ENCODE results near the gene CNTN1. TPM values are rescaled to one million over a fixed set of nuclear protein-coding genes. Genes with fewer than 3 reads are reported as not detected.

Gene CNTN1
- total and polyA plus RNA-seq, 12 donors = 0.07 to 0.90 (median 0.21) TPM; not detected in 1

GRCh38 chr12:40645361-40645760 lies 46.9 kb upstream of the CNTN1 start:
- TF ChIP-seq, protein P1, sequence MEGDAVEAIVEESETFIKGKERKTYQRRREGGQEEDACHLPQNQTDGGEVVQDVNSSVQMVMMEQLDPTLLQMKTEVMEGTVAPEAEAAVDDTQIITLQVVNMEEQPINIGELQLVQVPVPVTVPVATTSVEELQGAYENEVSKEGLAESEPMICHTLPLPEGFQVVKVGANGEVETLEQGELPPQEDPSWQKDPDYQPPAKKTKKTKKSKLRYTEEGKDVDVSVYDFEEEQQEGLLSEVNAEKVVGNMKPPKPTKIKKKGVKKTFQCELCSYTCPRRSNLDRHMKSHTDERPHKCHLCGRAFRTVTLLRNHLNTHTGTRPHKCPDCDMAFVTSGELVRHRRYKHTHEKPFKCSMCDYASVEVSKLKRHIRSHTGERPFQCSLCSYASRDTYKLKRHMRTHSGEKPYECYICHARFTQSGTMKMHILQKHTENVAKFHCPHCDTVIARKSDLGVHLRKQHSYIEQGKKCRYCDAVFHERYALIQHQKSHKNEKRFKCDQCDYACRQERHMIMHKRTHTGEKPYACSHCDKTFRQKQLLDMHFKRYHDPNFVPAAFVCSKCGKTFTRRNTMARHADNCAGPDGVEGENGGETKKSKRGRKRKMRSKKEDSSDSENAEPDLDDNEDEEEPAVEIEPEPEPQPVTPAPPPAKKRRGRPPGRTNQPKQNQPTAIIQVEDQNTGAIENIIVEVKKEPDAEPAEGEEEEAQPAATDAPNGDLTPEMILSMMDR (IDR thresholded peaks at IDR 0.05) = no peak
- WGBS, 2 donors = 72 to 75% methylated on average over 3 of the region's 3 CpGs
- Histone ChIP-seq H3K27ac (no peak overlapping the region), H3K36me3 (no peaks in the 10 kb centered on the region), H3K4me3 (no peak overlapping the region), H3K4me1 (no peaks in the 10 kb centered on the region), H3K27me3 (no peaks in the 10 kb centered on the region), H3K9me3 (peaks cover 0 to 29% (median 0%) of the 10 kb centered on the region in 11 donors)
- DNase-seq (no peak), ATAC-seq (no peak)
- intact Hi-C loops (cut with DNase I) = no loop called here

- Histone ChIP-seq H3K36me3 (no peaks in the 10 kb centered on the region), H3K4me3 (no peak overlapping the region), H3K27me3 (no peaks in the 10 kb centered on the region), H3K9me3 (peaks cover 0 to 27% (median 0%) of the 10 kb centered on the region in 11 donors), H3K27ac (no peak overlapping the region), H3K4me1 (no peaks in the 10 kb centered on the region)
- intact Hi-C loops (cut with DNase I) = no loop called here
- WGBS, 2 donors = 48 to 66% methylated on average over 1 of the region's 1 CpG
- DNase-seq = no peak
- TF ChIP-seq, protein P1 (IDR thresholded peaks at IDR 0.05) = no peak
- ATAC-seq = no peak
Measured at GRCh38 chr12:40646456-40646855, 45.8 kb upstream of the CNTN1 start.

DNA sequence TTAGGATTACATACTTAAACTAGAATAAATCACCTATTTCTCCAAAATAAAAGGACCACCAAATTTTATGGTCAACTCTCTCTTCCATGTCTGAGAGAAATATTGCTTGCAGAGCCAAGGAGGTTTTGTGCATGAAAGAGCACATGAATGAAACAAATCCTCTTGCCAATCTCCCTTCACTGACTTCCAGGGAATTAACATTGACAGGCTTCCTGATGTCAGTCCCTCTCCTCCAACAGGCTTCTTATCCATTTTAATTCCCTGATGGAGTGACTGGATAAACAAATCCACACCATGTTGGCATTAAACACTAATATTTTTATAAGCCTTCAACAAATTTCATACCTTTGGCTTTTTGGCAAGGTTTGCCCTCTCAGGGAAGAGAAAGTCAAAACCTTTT lies 45.3 kb upstream of the CNTN1 start:
- H3K9me3 ChIP-seq = peaks cover 0 to 29% (median 0%) of the 10 kb centered on the region in 11 donors
- H3K36me3 ChIP-seq = no peaks in the 10 kb centered on the region
- H3K4me1 ChIP-seq = no peaks in the 10 kb centered on the region
- no peak overlapping the region for H3K27ac ChIP-seq
- ATAC-seq (no peak), DNase-seq (no peak)
- TF ChIP-seq, protein P1 (IDR thresholded peaks at IDR 0.05) = no peak
- intact Hi-C loops (cut with DNase I) = no loop called here
- no peak overlapping the region for H3K4me3 ChIP-seq
- no peaks in the 10 kb centered on the region for H3K27me3 ChIP-seq

- DNase-seq = no peak
- no peak for ATAC-seq
- H3K9me3 ChIP-seq = peaks cover 0 to 29% (median 0%) of the 10 kb centered on the region in 11 donors
- H3K4me1 ChIP-seq = no peaks in the 10 kb centered on the region
- no peak overlapping the region for H3K4me3 ChIP-seq
- intact Hi-C loops (cut with DNase I) = no loop called here
- WGBS, 2 donors = 54 to 58% methylated on average over 2 of the region's 2 CpGs
- no peaks in the 10 kb centered on the region for H3K27me3 ChIP-seq
- H3K27ac ChIP-seq = no peak overlapping the region
- no peaks in the 10 kb centered on the region for H3K36me3 ChIP-seq
- TF ChIP-seq, protein P1 (IDR thresholded peaks at IDR 0.05) = no peak
Measured at GRCh38 chr12:40647651-40648050, 44.6 kb upstream of the CNTN1 start.

Measured in heart right ventricle (tissue), 16 donors.